ENCODE measurements around the gene ATG9B.

Gene ATG9B

GRCh38 chr7:151057506-151057988, 33.3 kb upstream of the ATG9B start, which contains the start of gene CDK5:
CDK5 (minus strand) TSS chr7:151057897; CDS start chr7:151057848, 49 bp downstream.
- Histone ChIP-seq H3K27me3 (replicated peaks; ENCODE audit: insufficient read depth, low read length) (no peaks in the 10 kb centered on the region), H3K36me3 (replicated peaks; ENCODE audit: insufficient read depth, low read length) (no peaks in the 10 kb centered on the region), H3K9me2 (replicated peaks; ENCODE audit: insufficient read depth, low read length) (no peaks in the 10 kb centered on the region), H3K9me3 (replicated peaks; ENCODE audit: insufficient read depth, low read length) (no peaks in the 10 kb centered on the region), H3K27ac (ENCODE audit: low read length) (peak within 1 kb of the TSS; percentile 65; the same call in 1 of the 2 replicates), H3F3A (ENCODE audit: insufficient read depth, low read length) (peaks cover 12% of the 10 kb centered on the region), H4K20me1 (ENCODE audit: insufficient read depth, low read length) (no peaks in the 10 kb centered on the region), H3K9ac (ENCODE audit: low read length) (peak within 1 kb of the TSS; percentile 66), H3K4me2 (ENCODE audit: low read depth, low read length) (peak within 1 kb of the TSS; percentile 98), H3K4me1 (ENCODE audit: low read length) (peaks cover 6% of the 10 kb centered on the region), H2AFZ (ENCODE audit: low read length) (peak within 1 kb of the TSS; percentile 96), H3K79me2 (ENCODE audit: low read length) (peaks cover 32% of the 10 kb centered on the region), H3K4me3 (ENCODE audit: low read length) (peak within 1 kb of the TSS; percentile 87)
- no peak for TF ChIP-seq EZH2 (optimal IDR thresholded peaks at IDR 0.05; ENCODE audit: low read depth, low read length)
- no peak for TF ChIP-seq EZH2phosphoT487 (IDR thresholded peaks at IDR 0.05; ENCODE audit: low read length)
- TF ChIP-seq CTCF (IDR thresholded peaks at IDR 0.05; ENCODE audit: low read length) = no peak
- no peak for DNase-seq

GRCh38 chr7:151056666-151057505, 32.6 kb upstream of the ATG9B start:
- H4K20me1 ChIP-seq (ENCODE audit: insufficient read depth, low read length) = no peaks in the 10 kb centered on the region
- H3K27ac ChIP-seq (ENCODE audit: low read length) = no peak overlapping the region
- peaks cover 6% of the 10 kb centered on the region for H3K4me1 ChIP-seq (ENCODE audit: low read length)
- H3K9ac ChIP-seq (ENCODE audit: low read length) = peak overlapping the region; percentile 50; the same call in 1 of the 2 replicates
- peaks cover 26% of the 10 kb centered on the region for H3K79me2 ChIP-seq (ENCODE audit: low read length)
- no peaks in the 10 kb centered on the region for H3K9me2 ChIP-seq (replicated peaks; ENCODE audit: insufficient read depth, low read length)
- DNase-seq = no peak
- peak overlapping the region; percentile 98 for H3K4me2 ChIP-seq (ENCODE audit: low read depth, low read length)
- H2AFZ ChIP-seq (ENCODE audit: low read length) = peak overlapping the region; percentile 96
- H3K27me3 ChIP-seq (replicated peaks; ENCODE audit: insufficient read depth, low read length) = no peaks in the 10 kb centered on the region
- no peaks in the 10 kb centered on the region for H3K36me3 ChIP-seq (replicated peaks; ENCODE audit: insufficient read depth, low read length)
- no peaks in the 10 kb centered on the region for H3K9me3 ChIP-seq (replicated peaks; ENCODE audit: insufficient read depth, low read length)
- H3K4me3 ChIP-seq (ENCODE audit: low read length) = peak overlapping the region; percentile 87
- TF ChIP-seq EZH2phosphoT487 (IDR thresholded peaks at IDR 0.05; ENCODE audit: low read length) (no peak), EZH2 (optimal IDR thresholded peaks at IDR 0.05; ENCODE audit: low read depth, low read length) (no peak), CTCF (IDR thresholded peaks at IDR 0.05; ENCODE audit: low read length) (no peak)
- H3F3A ChIP-seq (ENCODE audit: insufficient read depth, low read length) = peaks cover 12% of the 10 kb centered on the region

GRCh38 chr7:151056283-151056665, 32.0 kb upstream of the ATG9B start:
- Histone ChIP-seq H2AFZ (ENCODE audit: low read length) (no peak overlapping the region), H3K79me2 (ENCODE audit: low read length) (peaks cover 20% of the 10 kb centered on the region), H3K4me3 (ENCODE audit: low read length) (no peak overlapping the region), H3K9ac (ENCODE audit: low read length) (no peak overlapping the region), H3K27me3 (replicated peaks; ENCODE audit: insufficient read depth, low read length) (no peaks in the 10 kb centered on the region), H3K27ac (ENCODE audit: low read length) (no peak overlapping the region), H3K9me2 (replicated peaks; ENCODE audit: insufficient read depth, low read length) (no peaks in the 10 kb centered on the region), H3K9me3 (replicated peaks; ENCODE audit: insufficient read depth, low read length) (no peaks in the 10 kb centered on the region), H3K36me3 (replicated peaks; ENCODE audit: insufficient read depth, low read length) (no peaks in the 10 kb centered on the region), H3K4me1 (ENCODE audit: low read length) (peaks cover 6% of the 10 kb centered on the region), H3F3A (ENCODE audit: insufficient read depth, low read length) (peaks cover 12% of the 10 kb centered on the region), H3K4me2 (ENCODE audit: low read depth, low read length) (no peak overlapping the region), H4K20me1 (ENCODE audit: insufficient read depth, low read length) (no peaks in the 10 kb centered on the region)
- DNase-seq = no peak
- TF ChIP-seq EZH2phosphoT487 (IDR thresholded peaks at IDR 0.05; ENCODE audit: low read length) (no peak), CTCF (IDR thresholded peaks at IDR 0.05; ENCODE audit: low read length) (no peak), EZH2 (optimal IDR thresholded peaks at IDR 0.05; ENCODE audit: low read depth, low read length) (no peak)

Measured in MM.1S (cell line).